Measurements from ENCODE around the gene ZBTB45.
"Not testable (repeated sequence)": the region's sequence is repeated elsewhere in the genome, so short reads cannot be mapped to it uniquely, and the experiment has no call there.

ZBTB45 gene

DNA sequence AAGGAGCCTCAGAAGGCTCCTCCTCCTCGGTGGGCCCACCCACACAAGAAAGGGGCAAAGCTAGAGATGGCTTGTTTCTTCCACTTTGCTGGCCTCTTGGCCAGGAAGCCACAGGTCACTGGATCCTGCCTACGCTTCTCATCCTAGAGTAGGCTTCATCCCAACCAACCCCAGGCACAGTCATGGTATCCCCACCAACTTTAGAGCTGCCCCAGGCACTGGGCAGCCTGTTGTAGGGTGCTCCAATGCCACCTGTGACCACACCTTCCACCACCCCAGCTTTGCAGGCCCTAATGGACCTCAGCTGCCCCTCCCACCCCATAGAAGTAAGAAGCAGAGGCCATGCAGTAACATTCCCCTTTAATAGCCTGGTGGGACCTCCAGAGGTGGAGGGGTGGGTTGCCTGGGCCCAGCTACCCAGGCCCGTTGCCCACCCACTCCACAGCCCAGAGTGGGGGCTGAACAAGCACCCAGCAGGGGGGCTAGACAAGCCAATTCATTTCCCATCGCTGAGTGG lies 35.8 kb upstream of the ZBTB45 start:
- in situ Hi-C loops (cut with MboI; ENCODE audit: low sequenced_read_pairs), result no loop called here

DNA sequence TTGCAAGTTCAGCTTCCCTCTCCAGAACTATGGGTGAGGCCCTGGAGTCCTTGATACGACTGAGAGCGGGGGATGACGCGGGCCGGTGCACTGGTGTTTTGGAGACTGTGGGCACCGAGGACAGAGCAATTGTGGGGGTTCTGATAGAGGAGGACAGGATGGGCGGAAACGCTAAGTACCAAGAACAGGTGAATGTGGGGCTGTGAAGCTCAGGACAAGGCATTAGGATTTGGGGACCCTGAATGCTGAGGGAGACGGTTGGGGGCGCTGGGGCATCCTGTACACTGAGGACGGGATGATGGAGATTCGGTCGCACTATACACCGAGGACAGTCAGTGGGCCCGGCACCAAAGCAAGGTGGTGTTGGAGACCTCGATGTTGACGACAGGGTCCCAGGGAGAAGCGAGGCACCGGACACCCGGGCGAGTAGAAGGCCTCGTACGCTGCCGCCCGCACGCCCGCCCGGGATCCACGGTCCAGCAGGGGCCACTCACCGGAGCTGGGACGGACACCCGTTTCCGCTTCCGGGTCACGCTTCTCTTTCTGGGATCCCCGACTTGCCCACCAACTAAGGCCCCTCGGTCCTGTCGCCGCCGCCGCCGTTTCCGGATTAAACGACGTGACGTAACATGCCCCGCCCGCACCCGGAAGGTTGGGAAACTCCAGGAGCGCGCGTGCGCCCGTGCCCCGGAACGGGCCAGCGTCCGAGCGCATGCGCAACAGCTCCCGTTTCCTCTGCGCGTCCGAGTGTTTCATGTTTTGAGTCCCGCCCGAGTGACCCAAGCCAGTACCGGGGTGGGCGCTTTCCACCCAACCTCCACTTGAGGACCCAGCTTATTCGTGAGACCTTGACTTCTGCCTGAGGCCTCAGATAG lies 35.1 kb upstream of the ZBTB45 start, which contains the start of gene CHMP2A:
CHMP2A (minus strand) TSS at position 612 of the 875 bp plus-strand sequence. CDS start 893 bp downstream, outside the sequence.
- in situ Hi-C loops (cut with MboI; ENCODE audit: low sequenced_read_pairs), result no loop called here

DNA sequence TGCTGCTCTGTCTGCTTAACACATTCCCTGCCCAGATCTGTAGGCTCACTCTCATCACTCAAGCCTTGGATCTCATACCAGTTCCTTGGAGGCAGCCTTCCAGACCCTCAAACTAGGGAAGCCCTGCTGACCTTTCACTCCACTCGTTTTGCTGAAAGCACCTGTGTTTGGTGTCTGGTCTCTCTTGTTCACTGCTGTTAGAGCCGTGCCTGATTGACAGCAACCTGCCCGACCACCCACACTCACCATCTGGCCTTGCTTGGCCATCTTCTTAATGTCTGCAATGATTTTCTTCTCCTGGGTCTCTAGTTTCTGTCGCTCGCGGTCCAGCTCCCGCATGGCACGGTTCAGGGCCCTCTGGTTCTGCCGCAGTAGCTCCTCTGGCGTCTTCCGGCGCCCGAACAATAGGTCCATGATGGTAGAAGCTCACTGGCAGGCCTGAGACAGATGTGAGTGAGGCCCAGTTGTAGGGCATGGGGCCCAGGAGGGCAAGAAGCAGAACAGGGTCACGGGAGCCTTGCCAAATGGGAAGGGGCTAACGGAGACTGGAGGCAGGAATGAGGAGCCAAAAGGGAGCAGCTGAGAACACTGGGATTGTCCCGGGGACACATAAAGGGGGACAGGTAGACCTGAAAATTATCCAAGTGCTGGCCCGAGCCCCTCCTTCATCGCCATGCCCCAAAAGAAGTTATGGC lies 34.3 kb upstream of the ZBTB45 start:
- in situ Hi-C loops (cut with MboI; ENCODE audit: low sequenced_read_pairs), result no loop called here

DNA sequence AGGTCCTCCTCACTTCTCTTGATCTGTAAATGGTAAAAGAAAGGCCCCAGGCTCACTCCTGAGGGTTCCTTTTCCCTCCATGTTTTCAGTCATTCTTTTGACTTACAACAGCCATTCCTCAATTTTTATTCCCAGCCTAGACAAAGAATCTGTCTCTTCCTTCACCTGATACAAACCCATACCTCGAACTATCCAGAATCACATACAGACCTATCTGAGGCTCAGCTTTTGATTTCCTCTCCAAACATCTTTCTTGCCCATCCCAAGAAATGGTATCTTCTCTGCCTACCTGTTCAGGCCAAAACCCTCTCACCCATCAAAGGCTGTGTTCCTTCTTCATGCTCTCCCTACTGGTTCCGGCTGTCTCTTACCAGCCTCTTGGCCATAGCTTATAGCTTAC lies 33.0 kb upstream of the ZBTB45 start:
- in situ Hi-C loops (cut with MboI; ENCODE audit: low sequenced_read_pairs), result no loop called here

DNA sequence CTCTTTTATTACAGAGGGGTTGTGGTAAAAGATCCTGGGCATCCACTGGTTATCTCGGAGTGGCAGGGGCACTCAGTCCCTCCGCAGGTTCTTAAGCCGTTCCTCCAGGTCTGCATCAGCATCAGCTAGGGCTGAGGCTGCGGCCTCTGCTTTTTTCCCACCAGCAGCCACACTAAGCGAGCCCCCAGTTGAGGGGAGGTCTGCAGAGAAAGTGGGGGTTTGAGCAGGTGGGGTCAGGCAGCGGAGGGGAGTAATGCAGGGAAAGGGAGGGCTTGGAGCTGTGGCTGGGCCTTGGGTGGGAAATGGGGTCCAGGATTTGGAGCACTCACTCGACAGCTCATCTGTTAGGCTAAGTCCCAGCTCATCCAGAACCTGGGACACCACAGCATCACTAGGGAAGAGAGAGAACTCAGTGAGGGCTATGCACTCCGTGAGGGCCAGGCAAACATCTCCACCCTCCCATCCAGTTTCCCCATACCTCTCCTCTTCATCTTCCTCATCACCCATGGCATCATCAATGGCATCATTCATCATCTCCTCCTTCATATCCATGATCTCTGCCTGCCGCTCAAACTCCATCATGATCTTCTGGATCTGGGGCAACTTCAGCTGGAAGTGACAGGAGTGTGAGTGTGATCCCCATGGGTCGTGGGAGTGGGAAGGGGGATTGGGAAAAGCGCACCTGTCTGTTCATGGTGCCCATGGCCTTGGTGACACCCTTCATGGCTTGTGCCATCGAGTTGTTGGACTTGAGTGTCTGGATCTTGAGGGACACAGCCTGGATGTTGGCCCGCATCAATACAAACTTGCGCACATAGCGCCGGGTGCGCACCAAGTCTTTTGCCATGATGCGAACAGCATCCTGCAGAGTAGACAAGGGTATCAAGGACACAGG lies 32.2 kb upstream of the ZBTB45 start:
- in situ Hi-C loops (cut with MboI; ENCODE audit: low sequenced_read_pairs), result no loop called here

DNA sequence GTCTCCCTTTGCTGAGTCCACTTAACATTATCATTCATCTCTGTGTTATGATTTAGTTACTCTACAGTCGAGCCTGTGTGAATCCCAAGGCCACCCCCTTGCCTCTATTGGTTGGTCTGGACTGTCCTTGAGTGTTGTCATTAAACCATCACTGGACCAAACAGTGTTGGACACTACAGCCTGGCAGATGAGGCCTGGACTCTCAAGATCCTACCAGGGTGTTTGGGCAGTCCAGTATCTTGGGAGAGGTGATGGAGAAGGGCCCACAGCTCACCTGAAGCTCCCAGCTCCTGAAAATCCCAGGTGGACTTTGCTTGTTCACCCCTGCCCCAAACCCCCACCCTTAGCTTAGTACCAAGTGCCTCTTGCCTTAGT lies 31.5 kb upstream of the ZBTB45 start:
- in situ Hi-C loops (cut with MboI; ENCODE audit: low sequenced_read_pairs), result no loop called here

DNA sequence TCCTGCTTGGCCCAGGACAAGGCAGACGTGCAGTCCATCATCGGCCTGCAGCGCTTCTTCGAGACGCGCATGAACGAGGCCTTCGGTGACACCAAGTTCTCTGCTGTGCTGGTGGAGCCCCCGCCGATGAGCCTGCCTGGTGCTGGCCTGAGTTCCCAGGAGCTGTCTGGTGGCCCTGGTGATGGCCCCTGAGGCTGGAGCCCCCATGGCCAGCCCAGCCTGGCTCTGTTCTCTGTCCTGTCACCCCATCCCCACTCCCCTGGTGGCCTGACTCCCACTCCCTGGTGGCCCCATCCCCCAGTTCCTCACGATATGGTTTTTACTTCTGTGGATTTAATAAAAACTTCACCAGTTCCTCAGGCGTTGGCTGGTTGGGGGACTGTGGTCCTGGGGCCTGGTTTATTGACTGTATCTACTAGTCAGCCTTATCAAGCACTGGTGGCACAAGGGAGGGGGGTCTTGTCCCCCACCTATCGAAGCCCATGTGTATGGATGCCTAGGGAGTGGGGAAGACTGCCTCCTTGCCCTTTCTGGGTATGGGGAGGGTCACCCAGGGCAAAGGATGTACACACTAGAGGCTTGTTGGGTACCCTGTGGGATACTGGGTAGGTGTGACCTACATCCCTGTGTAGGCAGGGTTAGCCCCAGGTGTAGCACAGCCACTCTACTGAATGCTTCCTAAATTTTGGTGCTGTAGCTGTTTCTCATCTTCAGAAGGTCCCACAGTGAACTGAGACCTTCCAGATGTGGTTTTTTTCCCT lies 30.9 kb upstream of the ZBTB45 start:
- in situ Hi-C loops (cut with MboI; ENCODE audit: low sequenced_read_pairs), result no loop called here

DNA sequence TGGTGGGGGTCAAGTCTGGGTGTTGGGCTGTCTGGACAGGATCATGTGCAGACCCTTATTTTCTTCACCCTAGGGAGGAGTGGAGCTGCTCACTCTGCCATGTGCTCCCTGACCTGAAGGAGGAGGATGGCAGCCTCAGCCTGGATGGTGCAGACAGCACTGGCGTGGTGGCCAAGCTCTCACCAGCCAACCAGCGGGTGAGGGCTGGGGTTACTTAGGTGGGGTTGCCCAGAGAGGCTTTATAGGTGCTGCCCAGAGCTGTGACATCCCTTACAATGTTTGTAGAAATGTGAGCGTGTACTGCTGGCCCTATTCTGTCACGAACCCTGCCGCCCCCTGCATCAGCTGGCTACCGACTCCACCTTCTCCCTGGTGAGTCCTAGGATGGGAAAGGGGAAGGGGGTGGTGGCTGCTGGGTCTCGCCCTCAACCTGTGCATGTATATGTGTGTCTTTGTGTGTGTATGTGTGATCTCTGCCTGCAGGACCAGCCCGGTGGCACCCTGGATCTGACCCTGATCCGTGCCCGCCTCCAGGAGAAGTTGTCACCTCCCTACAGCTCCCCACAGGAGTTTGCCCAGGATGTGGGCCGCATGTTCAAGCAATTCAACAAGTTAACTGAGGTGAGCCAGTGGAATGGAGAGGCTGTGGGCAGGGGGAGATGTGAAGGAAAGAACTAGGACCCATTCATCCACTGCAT lies 30.2 kb upstream of the ZBTB45 start:
- in situ Hi-C loops (cut with MboI; ENCODE audit: low sequenced_read_pairs), result no loop called here

DNA sequence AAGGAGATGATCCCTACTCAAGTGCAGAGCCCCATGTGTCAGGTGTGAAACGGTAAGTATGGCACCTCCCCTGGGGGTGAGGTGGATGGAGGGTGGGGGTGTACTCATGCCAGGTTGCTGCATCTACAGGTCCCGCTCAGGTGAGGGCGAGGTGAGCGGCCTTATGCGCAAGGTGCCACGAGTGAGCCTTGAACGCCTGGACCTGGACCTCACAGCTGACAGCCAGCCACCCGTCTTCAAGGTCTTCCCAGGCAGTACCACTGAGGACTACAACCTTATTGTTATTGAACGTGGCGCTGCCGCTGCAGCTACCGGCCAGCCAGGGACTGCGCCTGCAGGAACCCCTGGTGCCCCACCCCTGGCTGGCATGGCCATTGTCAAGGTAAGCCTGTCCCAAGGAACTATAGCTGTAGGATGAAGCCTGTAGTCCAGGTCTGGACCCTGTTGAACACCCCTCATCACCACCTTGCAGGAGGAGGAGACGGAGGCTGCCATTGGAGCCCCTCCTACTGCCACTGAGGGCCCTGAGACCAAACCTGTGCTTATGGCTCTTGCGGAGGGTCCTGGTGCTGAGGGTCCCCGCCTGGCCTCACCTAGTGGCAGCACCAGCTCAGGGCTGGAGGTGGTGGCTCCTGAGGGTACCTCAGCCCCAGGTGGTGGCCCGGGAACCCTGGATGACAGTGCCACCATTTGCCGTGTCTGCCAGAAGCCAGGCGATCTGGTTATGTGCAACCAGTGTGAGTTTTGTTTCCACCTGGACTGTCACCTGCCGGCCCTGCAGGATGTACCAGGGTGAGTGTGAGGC lies 29.5 kb upstream of the ZBTB45 start:
- in situ Hi-C loops (cut with MboI; ENCODE audit: low sequenced_read_pairs), result no loop called here

DNA sequence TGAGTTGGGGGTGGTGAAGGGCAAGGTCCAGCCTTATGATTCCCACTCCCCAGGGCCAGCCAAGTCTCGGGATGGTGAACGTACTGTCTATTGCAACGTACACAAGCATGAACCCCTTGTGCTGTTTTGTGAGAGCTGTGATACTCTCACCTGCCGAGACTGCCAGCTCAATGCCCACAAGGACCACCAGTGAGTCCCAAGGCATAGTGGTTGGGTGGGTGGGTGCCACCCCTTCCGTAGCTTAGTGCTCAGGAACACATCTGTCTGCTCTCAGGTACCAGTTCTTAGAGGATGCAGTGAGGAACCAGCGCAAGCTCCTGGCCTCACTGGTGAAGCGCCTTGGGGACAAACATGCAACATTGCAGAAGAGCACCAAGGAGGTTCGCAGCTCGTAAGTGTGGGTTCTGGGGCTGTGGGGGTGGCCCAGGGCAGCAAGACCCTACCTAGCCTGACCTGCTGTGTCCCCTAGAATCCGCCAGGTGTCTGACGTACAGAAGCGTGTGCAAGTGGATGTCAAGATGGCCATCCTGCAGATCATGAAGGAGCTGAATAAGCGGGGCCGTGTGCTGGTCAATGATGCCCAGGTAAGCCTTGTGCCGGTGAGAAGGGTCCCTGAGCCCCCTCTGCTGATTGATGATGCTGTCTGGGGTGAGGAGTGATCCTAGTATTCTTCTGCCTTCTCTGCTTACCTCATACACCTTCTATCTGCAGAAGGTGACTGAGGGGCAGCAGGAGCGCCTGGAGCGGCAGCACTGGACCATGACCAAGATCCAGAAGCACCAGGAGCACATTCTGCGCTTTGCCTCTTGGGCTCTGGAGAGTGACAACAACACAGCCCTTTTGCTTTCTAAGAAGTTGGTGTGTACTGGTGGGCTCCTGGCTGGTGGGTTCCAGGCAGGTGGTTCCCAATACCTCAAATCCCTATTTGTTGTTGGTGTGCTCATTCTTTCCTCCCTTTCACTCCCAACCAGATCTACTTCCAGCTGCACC lies 28.0 kb upstream of the ZBTB45 start:
- in situ Hi-C loops (cut with MboI; ENCODE audit: low sequenced_read_pairs), result no loop called here

DNA sequence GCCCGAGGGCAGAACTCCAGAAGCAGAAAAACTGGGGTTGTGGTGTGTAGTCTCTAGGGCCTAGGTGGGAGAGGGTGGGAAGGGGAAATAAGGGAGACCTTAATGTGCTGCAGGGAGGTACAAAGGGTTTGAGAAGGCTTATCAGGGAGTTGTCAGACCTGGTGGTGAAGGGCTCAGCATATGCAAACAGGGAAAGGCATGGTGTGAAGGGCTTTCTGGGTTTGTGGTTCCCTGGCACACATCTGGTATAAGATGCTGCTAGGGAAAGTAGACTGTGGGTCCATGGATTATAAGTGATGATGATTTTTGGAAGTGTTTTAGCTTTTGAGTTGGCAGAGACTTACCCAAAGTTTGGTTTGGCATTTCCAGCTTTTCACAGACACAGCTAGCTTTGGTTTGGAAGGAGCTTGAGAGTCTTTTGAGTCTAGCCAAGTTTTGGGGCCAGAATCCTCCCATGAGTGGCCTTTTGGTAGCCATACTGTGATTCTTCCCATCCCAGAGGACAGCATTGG lies 26.5 kb upstream of the ZBTB45 start:
- in situ Hi-C loops (cut with MboI; ENCODE audit: low sequenced_read_pairs), result no loop called here

DNA sequence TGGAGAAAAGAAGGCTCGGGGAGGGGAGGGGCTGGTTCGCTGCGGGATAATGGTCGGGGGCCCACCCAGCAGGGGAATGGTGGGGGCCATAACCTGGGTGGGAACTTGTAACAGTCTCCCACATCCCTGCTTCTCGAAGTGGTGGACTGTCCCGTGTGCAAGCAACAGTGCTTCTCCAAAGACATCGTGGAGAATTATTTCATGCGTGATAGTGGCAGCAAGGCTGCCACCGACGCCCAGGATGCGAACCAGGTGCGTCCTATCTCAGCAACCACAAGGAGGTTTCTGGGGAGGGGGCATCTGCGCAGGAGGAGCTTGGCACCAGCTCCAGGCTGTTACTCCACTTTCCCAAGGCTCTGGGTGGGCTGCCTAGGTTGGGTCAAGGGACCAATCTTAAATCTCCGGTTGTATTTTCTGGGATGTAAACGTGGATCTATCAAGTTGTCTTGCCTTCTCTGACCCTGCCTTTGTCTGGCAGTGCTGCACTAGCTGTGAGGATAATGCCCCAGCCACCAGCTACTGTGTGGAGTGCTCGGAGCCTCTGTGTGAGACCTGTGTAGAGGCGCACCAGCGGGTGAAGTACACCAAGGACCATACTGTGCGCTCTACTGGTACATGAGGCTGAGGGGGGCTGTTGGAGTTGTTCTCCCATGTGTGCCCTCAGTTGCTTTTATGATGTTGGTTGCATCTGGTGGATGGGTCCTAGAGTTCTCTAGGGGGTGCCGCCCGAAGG lies 25.8 kb upstream of the ZBTB45 start:
- in situ Hi-C loops (cut with MboI; ENCODE audit: low sequenced_read_pairs), result no loop called here

DNA sequence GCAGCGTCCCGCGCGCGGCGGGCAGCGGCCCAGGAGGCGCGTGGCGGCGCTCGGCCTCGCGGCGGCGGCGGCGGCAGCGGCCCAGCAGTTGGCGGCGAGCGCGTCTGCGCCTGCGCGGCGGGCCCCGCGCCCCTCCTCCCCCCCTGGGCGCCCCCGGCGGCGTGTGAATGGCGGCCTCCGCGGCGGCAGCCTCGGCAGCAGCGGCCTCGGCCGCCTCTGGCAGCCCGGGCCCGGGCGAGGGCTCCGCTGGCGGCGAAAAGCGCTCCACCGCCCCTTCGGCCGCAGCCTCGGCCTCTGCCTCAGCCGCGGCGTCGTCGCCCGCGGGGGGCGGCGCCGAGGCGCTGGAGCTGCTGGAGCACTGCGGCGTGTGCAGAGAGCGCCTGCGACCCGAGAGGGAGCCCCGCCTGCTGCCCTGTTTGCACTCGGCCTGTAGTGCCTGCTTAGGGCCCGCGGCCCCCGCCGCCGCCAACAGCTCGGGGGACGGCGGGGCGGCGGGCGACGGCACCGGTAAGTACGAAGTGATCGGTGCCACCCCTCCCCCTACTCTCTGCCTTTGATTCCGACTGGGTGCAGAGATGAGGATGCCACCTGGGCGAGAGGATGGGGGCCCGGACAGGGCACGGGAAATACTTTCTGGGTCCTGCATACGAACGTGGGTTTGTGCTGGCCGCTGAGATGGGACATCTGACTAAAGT lies 25.1 kb upstream of the ZBTB45 start:
- in situ Hi-C loops (cut with MboI; ENCODE audit: low sequenced_read_pairs), result no loop called here

DNA sequence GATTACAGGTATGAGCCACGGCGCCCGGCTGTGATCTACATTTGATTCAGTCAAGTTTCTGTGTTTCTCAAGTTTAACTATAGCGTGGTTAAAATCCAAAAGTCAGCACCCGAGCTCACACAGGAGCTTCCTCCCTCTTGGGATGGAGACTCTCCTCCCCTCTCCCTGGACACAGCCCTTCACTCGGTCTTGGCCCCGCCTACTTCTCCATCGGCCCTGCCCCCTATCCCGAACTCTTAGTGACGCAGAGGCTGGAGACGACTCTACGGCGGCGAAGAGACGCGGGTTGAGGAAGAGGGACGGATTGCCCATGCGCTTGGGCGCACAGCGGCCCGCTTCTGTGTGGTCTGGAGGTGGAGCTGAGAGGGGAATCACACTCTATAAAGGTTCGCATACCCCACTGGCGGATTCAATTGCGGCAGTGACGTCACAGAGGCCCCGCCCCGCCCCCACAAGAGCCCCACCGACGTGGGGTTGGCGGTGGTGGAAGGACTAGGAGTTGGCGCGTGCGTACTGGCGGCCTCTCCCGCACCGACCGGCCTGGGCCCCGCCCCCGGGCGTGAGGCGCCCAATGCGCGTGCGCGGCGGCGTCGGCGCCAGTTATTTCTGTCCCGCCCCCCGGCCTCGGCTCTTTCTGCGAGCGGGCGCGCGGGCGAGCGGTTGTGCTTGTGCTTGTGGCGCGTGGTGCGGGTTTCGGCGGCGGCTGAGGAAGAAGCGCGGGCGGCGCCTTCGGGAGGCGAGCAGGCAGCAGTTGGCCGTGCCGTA lies 24.4 kb upstream of the ZBTB45 start, which contains the start of gene TRIM28:
TRIM28 (plus strand) TSS at position 239 of the 765 bp plus-strand sequence. CDS start 694 bp downstream, outside the sequence.
- in situ Hi-C loops (cut with MboI; ENCODE audit: low sequenced_read_pairs), result no loop called here

DNA sequence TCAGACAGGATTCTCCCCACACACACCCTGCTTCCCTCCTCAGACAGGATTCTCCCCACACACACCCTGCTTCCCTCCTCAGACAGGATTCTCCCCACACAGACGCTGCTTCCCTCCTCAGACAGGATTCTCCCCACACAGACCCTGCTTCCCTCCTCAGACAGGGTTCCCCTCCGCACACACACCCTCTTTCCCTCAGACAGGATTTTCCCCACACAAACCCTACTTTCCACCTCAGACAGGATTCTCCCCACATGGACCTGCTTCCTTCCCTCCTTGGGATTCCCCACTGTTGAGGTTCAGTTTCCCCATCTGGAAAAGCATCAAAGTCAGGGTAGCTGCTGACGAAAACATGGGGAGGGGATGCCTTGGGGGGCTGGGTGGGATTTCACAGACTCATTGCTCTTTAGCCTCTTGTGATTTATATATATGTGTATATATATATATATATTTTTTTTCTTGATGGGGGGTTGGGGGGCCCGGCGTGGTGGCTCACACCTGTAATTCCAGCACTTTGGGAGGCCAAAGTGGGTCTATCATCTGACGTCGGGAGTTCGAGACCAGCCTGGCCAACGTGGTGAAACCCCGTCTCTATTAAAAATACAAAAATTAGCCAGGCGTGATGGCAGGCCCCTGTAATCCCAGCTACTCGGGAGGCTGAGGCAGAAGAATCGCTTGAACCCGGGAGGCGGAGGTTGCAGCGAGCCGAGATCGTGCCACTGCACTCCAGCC lies 23.2 kb upstream of the ZBTB45 start:
- in situ Hi-C loops (cut with MboI; ENCODE audit: low sequenced_read_pairs), result not testable (repeated sequence)

Data from HL-60/S4 treated with phorbol 12-myristate 13-acetate at 8.2 ng/mL for 4 days and 3 days (cell line).